PC-9 (cell line): ENCODE measurements around the gene DNM3.

ENCODE experiments used
- EZH2 ChIP-seq: fragments of 200-600 bp; sonication (generic); IDR thresholded peaks from 2 replicates; pipeline ENCODE4 v1.8.0; 2017; ENCODE audit warnings: antibody characterized with exemption, low read depth
- TF ChIP-seq, protein P1 (sequence below): fragments of 200-600 bp; sonication (generic); conservative IDR thresholded peaks from 2 replicates; pipeline ENCODE4 v1.6.1; 2017; ENCODE audit warnings: mixed run types, antibody characterized with exemption, mild to moderate bottlenecking, moderate library complexity

DNA sequence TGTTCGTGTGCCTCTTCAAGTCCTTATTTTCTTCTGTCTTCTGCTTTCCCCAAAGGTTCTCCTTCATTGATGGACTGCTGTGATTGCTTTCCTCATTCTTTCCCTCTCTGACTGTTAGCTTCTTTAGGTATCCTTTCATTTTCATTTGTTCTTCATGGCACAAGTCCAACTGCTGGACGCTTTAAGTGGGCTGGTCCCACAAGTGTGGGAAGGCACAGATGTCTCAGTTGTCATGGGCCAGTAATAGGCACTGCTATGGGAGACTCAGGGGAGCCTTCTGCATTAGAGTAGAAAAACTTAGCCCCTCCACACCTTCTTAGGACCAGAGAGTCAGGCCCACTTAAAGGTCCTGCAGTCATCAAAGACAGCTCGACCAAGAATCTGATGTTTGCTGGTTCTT, 456.8 kb downstream of the DNM3 start:
- TF ChIP-seq, protein P1, sequence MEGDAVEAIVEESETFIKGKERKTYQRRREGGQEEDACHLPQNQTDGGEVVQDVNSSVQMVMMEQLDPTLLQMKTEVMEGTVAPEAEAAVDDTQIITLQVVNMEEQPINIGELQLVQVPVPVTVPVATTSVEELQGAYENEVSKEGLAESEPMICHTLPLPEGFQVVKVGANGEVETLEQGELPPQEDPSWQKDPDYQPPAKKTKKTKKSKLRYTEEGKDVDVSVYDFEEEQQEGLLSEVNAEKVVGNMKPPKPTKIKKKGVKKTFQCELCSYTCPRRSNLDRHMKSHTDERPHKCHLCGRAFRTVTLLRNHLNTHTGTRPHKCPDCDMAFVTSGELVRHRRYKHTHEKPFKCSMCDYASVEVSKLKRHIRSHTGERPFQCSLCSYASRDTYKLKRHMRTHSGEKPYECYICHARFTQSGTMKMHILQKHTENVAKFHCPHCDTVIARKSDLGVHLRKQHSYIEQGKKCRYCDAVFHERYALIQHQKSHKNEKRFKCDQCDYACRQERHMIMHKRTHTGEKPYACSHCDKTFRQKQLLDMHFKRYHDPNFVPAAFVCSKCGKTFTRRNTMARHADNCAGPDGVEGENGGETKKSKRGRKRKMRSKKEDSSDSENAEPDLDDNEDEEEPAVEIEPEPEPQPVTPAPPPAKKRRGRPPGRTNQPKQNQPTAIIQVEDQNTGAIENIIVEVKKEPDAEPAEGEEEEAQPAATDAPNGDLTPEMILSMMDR, result no peak
- TF ChIP-seq EZH2, result no peak
